ENCODE data around the gene FBXO30.

FBXO30 gene

GRCh38 chr6:145841668-145842067 lies 27.1 kb upstream of the FBXO30 start:
- H3K36me3 ChIP-seq (ENCODE audit: low read length): 0 out of 2 replicates have a peak, but pooled peaks cover 3% of the 10 kb centered on the region
- H3K27ac ChIP-seq (ENCODE audit: low read depth, low read length): no peak overlapping the region
- H4K20me1 ChIP-seq (ENCODE audit: low read depth, low read length): no peaks in the 10 kb centered on the region
- H3K27me3 ChIP-seq (ENCODE audit: low read length): no peaks in the 10 kb centered on the region
- no peaks in the 10 kb centered on the region for H3F3A ChIP-seq (ENCODE audit: insufficient read depth)
- no peak overlapping the region for H3K4me2 ChIP-seq (ENCODE audit: low read depth, low read length, poor library complexity, severe bottlenecking)
- no peak overlapping the region for H2AFZ ChIP-seq (ENCODE audit: low read depth, low read length, severe bottlenecking)
- no peak overlapping the region for H3K9ac ChIP-seq (ENCODE audit: low read length)
- H3K79me2 ChIP-seq (ENCODE audit: insufficient read depth, low read length): no peaks in the 10 kb centered on the region
- no peak for TF ChIP-seq EZH2phosphoT487 (conservative IDR thresholded peaks at IDR 0.05; ENCODE audit: low read length)
- TF ChIP-seq CTCF (IDR thresholded peaks at IDR 0.05; ENCODE audit: insufficient read depth, low read length, poor library complexity, severe bottlenecking): no peak
- no peak overlapping the region for H3K4me3 ChIP-seq (ENCODE audit: insufficient read depth, low read length, poor library complexity, severe bottlenecking)
- no peaks in the 10 kb centered on the region for H3K9me2 ChIP-seq (replicated peaks; ENCODE audit: insufficient read depth, low read length)
- no peaks in the 10 kb centered on the region for H3K9me3 ChIP-seq (ENCODE audit: insufficient read depth, low read length)

- H3K9ac ChIP-seq (ENCODE audit: low read length): no peak overlapping the region
Measured at GRCh38 chr6:145839653-145840052, 25.1 kb upstream of the FBXO30 start.

GRCh38 chr6:145838305-145838704 lies 23.7 kb upstream of the FBXO30 start:
- no peaks in the 10 kb centered on the region for H3K79me2 ChIP-seq (ENCODE audit: insufficient read depth, low read length)
- H3K9ac ChIP-seq (ENCODE audit: low read length): no peak overlapping the region
- H3K9me2 ChIP-seq (replicated peaks; ENCODE audit: insufficient read depth, low read length): no peaks in the 10 kb centered on the region
- H4K20me1 ChIP-seq (ENCODE audit: low read depth, low read length): no peaks in the 10 kb centered on the region
- no peak overlapping the region for H3K4me3 ChIP-seq (ENCODE audit: insufficient read depth, low read length, poor library complexity, severe bottlenecking)
- H3F3A ChIP-seq (ENCODE audit: insufficient read depth): no peaks in the 10 kb centered on the region
- TF ChIP-seq CTCF (IDR thresholded peaks at IDR 0.05; ENCODE audit: insufficient read depth, low read length, poor library complexity, severe bottlenecking) (no peak), EZH2phosphoT487 (conservative IDR thresholded peaks at IDR 0.05; ENCODE audit: low read length) (no peak)
- no peaks in the 10 kb centered on the region for H3K9me3 ChIP-seq (ENCODE audit: insufficient read depth, low read length)
- no peak overlapping the region for H3K27ac ChIP-seq (ENCODE audit: low read depth, low read length)
- no peak overlapping the region for H2AFZ ChIP-seq (ENCODE audit: low read depth, low read length, severe bottlenecking)
- H3K36me3 ChIP-seq (ENCODE audit: low read length): 0 out of 2 replicates have a peak, but pooled peaks cover 3% of the 10 kb centered on the region
- no peaks in the 10 kb centered on the region for H3K27me3 ChIP-seq (ENCODE audit: low read length)
- no peak overlapping the region for H3K4me2 ChIP-seq (ENCODE audit: low read depth, low read length, poor library complexity, severe bottlenecking)

More at GRCh38 chr6:145839653-145840052, 25.1 kb upstream of the FBXO30 start:
- Histone ChIP-seq H3K27ac (ENCODE audit: low read depth, low read length) (no peak overlapping the region), H3K79me2 (ENCODE audit: insufficient read depth, low read length) (no peaks in the 10 kb centered on the region), H3F3A (ENCODE audit: insufficient read depth) (no peaks in the 10 kb centered on the region), H3K27me3 (ENCODE audit: low read length) (no peaks in the 10 kb centered on the region), H3K36me3 (ENCODE audit: low read length) (0 out of 2 replicates have a peak, but pooled peaks cover 3% of the 10 kb centered on the region), H3K9me3 (ENCODE audit: insufficient read depth, low read length) (no peaks in the 10 kb centered on the region), H3K9me2 (replicated peaks; ENCODE audit: insufficient read depth, low read length) (no peaks in the 10 kb centered on the region), H3K4me3 (ENCODE audit: insufficient read depth, low read length, poor library complexity, severe bottlenecking) (no peak overlapping the region), H3K4me2 (ENCODE audit: low read depth, low read length, poor library complexity, severe bottlenecking) (no peak overlapping the region), H2AFZ (ENCODE audit: low read depth, low read length, severe bottlenecking) (no peak overlapping the region), H4K20me1 (ENCODE audit: low read depth, low read length) (no peaks in the 10 kb centered on the region)
- TF ChIP-seq CTCF (IDR thresholded peaks at IDR 0.05; ENCODE audit: insufficient read depth, low read length, poor library complexity, severe bottlenecking) (no peak), EZH2phosphoT487 (conservative IDR thresholded peaks at IDR 0.05; ENCODE audit: low read length) (no peak)
